DMS79 treated with DMSO at 0.1 percent for 48 hours (cell line): Measurements from ENCODE around the gene B3GNT7.
A peak's percentile ranks its signal among the peaks of the same experiment; 100 is the strongest.
"Not testable (repeated sequence)": the region's sequence is repeated elsewhere in the genome, so short reads cannot be mapped to it uniquely, and the experiment has no call there.

ENCODE experiments used
- DNase-seq: peaks from one replicate; lab custom pipeline; 2025; lab: John Stamatoyannopoulos, UW

The B3GNT7 gene

GRCh38 chr2:231400681-231401080, 5.2 kb downstream of the B3GNT7 start:
- DNase-seq: not testable (repeated sequence)

GRCh38 chr2:231401101-231401500, 5.6 kb downstream of the B3GNT7 start:
- not testable (repeated sequence) for DNase-seq

- DNase-seq: peak; percentile 51
Observed at GRCh38 chr2:231403421-231404182, 8.1 kb downstream of the B3GNT7 start.

GRCh38 chr2:231404183-231404578, 8.7 kb downstream of the B3GNT7 start:
- DNase-seq: peak; percentile 8

GRCh38 chr2:231405601-231406367, 10.3 kb downstream of the B3GNT7 start:
- DNase-seq: not testable (repeated sequence)

- not testable (repeated sequence) for DNase-seq
Observed at GRCh38 chr2:231407686-231408085, 12.2 kb downstream of the B3GNT7 start.

- not testable (repeated sequence) for DNase-seq
Observed at GRCh38 chr2:231408304-231408703, 12.8 kb downstream of the B3GNT7 start.

GRCh38 chr2:231409776-231410175, 14.3 kb downstream of the B3GNT7 start:
- no peak for DNase-seq

- DNase-seq: no peak
Observed at GRCh38 chr2:231410293-231411004, 14.9 kb downstream of the B3GNT7 start.

- no peak for DNase-seq
Observed at GRCh38 chr2:231411237-231411636, 15.7 kb downstream of the B3GNT7 start.

- peak; percentile 75 for DNase-seq
Observed at GRCh38 chr2:231411831-231412617, 16.5 kb downstream of the B3GNT7 start.

GRCh38 chr2:231412618-231412963, 17.1 kb downstream of the B3GNT7 start:
- DNase-seq: no peak

- DNase-seq: no peak
Observed at GRCh38 chr2:231413456-231413855, 17.9 kb downstream of the B3GNT7 start.

GRCh38 chr2:231413921-231414476, 18.5 kb downstream of the B3GNT7 start:
- DNase-seq: no peak

- no peak for DNase-seq
Observed at GRCh38 chr2:231415029-231415428, 19.5 kb downstream of the B3GNT7 start.

- no peak for DNase-seq
Observed at GRCh38 chr2:231418820-231419640, 23.5 kb downstream of the B3GNT7 start.

GRCh38 chr2:231421051-231421580, 25.6 kb downstream of the B3GNT7 start:
- DNase-seq: no peak

- no peak for DNase-seq
Observed at GRCh38 chr2:231422056-231422455, 26.5 kb downstream of the B3GNT7 start.

- no peak for DNase-seq
Observed at GRCh38 chr2:231423176-231423575, 27.7 kb downstream of the B3GNT7 start.

- no peak for DNase-seq
Observed at GRCh38 chr2:231425291-231425810, 29.8 kb downstream of the B3GNT7 start.
